ENCODE measurements around the gene LAMP1.

Gene LAMP1

DNA sequence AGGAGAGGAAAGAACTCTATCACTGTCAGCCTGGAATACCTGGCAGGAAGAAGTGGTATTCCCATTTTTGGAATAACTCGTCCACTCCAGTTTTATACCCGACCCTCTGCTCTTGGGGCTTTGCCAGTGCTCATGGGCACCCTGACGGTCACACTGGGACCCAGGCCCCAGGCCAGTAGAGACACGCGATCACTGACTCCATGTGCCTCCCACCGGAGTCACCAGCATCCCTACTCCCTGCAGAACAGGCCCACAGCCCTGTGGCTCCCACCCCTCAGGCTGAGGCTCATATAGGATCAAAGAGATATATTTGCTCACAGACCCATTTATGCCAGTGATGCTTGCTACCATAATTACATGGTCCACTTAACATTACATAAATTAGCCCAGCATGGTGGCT lies 63.4 kb downstream of the LAMP1 start:
- TF ChIP-seq, protein P1, sequence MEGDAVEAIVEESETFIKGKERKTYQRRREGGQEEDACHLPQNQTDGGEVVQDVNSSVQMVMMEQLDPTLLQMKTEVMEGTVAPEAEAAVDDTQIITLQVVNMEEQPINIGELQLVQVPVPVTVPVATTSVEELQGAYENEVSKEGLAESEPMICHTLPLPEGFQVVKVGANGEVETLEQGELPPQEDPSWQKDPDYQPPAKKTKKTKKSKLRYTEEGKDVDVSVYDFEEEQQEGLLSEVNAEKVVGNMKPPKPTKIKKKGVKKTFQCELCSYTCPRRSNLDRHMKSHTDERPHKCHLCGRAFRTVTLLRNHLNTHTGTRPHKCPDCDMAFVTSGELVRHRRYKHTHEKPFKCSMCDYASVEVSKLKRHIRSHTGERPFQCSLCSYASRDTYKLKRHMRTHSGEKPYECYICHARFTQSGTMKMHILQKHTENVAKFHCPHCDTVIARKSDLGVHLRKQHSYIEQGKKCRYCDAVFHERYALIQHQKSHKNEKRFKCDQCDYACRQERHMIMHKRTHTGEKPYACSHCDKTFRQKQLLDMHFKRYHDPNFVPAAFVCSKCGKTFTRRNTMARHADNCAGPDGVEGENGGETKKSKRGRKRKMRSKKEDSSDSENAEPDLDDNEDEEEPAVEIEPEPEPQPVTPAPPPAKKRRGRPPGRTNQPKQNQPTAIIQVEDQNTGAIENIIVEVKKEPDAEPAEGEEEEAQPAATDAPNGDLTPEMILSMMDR (IDR thresholded peaks at IDR 0.05; ENCODE audit: insufficient read depth, low read length, poor library complexity, severe bottlenecking): no peak
- no peaks in the 10 kb centered on the region; the same call in 1 of the 2 replicates for H3K27me3 ChIP-seq (replicated peaks; ENCODE audit: control insufficient read depth, insufficient read depth, low read length)
- H3K4me3 ChIP-seq (replicated peaks; ENCODE audit: low read depth, low read length): no peak overlapping the region
- no peak for DNase-seq (ENCODE audit: extremely low read depth, insufficient read length)
- H3K36me3 ChIP-seq (ENCODE audit: control insufficient read depth, insufficient read depth, low read length): no peaks in the 10 kb centered on the region

DNA sequence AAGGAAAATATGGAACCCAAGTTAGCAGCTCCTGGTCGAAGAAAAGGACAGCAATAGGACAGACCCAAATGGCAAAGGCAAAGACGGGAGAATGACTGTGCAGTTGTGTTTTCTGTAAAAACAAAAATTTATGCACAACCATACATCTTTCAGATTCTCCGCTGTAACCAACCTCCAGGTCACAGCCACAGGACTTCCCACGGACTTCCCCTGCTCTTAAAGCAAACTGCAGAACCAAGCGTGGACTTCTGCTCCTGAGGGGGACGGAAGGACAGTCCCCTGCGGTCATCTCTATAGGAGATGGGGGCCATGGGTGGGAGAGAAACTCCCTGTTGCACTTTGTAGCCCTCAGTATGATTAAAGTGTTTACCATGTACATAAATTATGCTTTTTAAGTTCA lies 64.4 kb downstream of the LAMP1 start:
- DNase-seq (ENCODE audit: extremely low read depth, insufficient read length): no peak
- Histone ChIP-seq H3K36me3 (ENCODE audit: control insufficient read depth, insufficient read depth, low read length) (no peaks in the 10 kb centered on the region), H3K4me3 (replicated peaks; ENCODE audit: low read depth, low read length) (no peak overlapping the region), H3K27me3 (replicated peaks; ENCODE audit: control insufficient read depth, insufficient read depth, low read length) (no peaks in the 10 kb centered on the region; the same call in 1 of the 2 replicates)
- TF ChIP-seq, protein P1 (IDR thresholded peaks at IDR 0.05; ENCODE audit: insufficient read depth, low read length, poor library complexity, severe bottlenecking): no peak

DNA sequence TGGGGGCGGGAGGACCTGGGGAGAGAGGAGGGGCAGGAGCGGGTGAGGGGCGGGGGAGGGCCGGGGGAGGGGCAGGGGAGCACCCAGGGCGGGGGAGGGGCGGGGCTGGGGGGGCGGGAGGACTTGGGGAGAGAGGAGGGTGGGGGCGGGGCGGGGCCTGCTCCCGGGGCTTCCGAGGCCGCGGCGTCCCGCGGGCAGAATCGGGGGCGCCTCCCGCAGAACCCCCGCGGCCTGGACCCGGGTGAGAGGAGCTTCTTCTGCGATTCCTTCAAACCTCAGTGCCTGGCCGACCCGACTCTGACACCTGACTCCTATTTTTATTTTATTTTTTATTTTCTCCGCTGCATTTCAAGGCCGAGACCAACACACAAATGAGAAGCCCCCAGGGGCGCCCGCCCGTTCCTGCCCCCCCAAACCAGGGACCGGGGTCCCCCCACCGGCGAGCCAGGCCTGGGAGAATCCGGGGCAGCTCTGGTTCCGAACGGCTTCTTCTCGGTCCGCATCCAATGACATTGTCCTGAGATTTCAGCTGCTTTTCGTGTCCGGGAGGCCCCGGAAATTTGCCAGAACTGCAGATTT lies 67.4 kb downstream of the LAMP1 start:
- TF ChIP-seq, protein P1 (IDR thresholded peaks at IDR 0.05; ENCODE audit: insufficient read depth, low read length, poor library complexity, severe bottlenecking): no peak
- Histone ChIP-seq H3K36me3 (ENCODE audit: control insufficient read depth, insufficient read depth, low read length) (no peaks in the 10 kb centered on the region), H3K4me3 (replicated peaks; ENCODE audit: low read depth, low read length) (no peak overlapping the region), H3K27me3 (replicated peaks; ENCODE audit: control insufficient read depth, insufficient read depth, low read length) (no peaks in the 10 kb centered on the region; the same call in 1 of the 2 replicates)
- no peak for DNase-seq (ENCODE audit: extremely low read depth, insufficient read length)

DNA sequence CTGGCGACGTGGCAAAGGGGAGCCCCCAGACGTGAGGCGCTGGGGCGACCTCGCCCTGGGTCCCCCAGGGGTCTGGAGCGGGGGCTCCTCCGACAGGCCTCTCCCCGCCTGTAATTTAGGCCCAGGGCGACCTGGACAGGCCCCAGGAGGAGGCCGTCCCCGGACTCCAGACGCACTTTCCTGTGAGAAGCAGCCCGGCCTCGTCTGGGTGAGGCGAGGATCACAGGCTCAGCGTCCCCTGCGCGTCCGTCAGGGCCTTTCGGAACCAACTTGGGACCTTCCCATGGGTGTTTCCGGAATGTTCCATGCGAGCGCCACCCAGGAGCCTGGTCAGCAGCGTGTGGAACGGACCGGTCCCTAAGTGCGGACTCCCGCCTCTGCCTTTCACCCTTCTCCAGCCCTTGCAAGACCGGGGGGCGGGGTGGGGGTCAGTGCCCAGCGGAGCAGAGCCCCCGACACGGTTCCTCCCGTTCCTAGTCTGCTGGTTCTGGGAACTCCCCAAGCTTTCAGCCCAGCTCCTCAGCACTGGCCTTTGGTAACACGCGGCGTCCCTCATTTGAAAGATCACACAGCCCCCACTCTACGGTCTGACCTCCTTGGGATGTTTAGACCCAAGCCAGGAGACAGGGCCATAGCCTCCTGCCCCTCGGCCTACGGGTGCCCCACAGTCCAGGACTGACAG lies 68.0 kb downstream of the LAMP1 start:
- TF ChIP-seq, protein P1 (IDR thresholded peaks at IDR 0.05; ENCODE audit: insufficient read depth, low read length, poor library complexity, severe bottlenecking): no peak

DNA sequence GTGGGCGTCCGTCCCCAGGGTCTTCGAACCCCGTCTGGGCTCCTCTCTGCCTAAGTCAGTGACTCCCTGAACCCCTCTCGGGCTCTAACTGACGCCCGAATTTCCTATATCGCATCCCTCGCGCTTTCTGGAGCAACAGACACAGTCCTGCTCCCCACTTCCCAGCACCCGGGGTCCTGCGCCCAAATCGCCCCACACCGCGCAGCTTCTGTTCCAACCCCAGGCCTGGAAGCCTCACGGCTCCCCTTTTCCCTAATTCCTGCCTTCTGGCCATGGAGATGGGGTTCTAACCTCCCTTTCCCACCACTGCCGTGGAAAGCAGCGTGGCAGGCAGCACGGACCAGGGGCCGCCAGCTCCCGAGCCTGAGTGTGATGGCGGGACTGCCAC lies 68.5 kb downstream of the LAMP1 start:
- H3K27me3 ChIP-seq (replicated peaks; ENCODE audit: control insufficient read depth, insufficient read depth, low read length): no peaks in the 10 kb centered on the region; the same call in 1 of the 2 replicates
- no peaks in the 10 kb centered on the region for H3K36me3 ChIP-seq (ENCODE audit: control insufficient read depth, insufficient read depth, low read length)
- no peak overlapping the region for H3K4me3 ChIP-seq (replicated peaks; ENCODE audit: low read depth, low read length)
- DNase-seq (ENCODE audit: extremely low read depth, insufficient read length): no peak
- TF ChIP-seq, protein P1 (IDR thresholded peaks at IDR 0.05; ENCODE audit: insufficient read depth, low read length, poor library complexity, severe bottlenecking): no peak

More for the DNA sequence above, 68.0 kb downstream of the LAMP1 start:
- no peak for DNase-seq (ENCODE audit: extremely low read depth, insufficient read length)
- Histone ChIP-seq H3K4me3 (replicated peaks; ENCODE audit: low read depth, low read length) (no peak overlapping the region), H3K27me3 (replicated peaks; ENCODE audit: control insufficient read depth, insufficient read depth, low read length) (no peaks in the 10 kb centered on the region; the same call in 1 of the 2 replicates), H3K36me3 (ENCODE audit: control insufficient read depth, insufficient read depth, low read length) (no peaks in the 10 kb centered on the region)
